VCaP (cell line): ENCODE data around the gene INSYN1.

Experiments used
- H3K27ac ChIP-seq: fragments of 450-650 bp; 2 replicates; pipeline ENCODE4 v1.5.1; 2017
- CTCF ChIP-seq: fragments of 450-650 bp; conservative IDR thresholded peaks from 2 replicates; pipeline ENCODE4 v1.5.1; 2017; ENCODE audit warnings: mild to moderate bottlenecking, moderate library complexity

The INSYN1 gene

GRCh38 chr15:73746883-73747282 lies 6.3 kb downstream of the INSYN1 start:
- H3K27ac ChIP-seq: no peak overlapping the region
- no peak for TF ChIP-seq CTCF

GRCh38 chr15:73746261-73746660 lies 6.9 kb downstream of the INSYN1 start:
- TF ChIP-seq CTCF: no peak
- no peak overlapping the region for H3K27ac ChIP-seq

- no peak for TF ChIP-seq CTCF
- no peak overlapping the region for H3K27ac ChIP-seq
These were observed 8.1 kb downstream of the INSYN1 start for GRCh38 chr15:73745073-73745472.

- TF ChIP-seq CTCF: no peak
- H3K27ac ChIP-seq: no peak overlapping the region
These were observed 8.9 kb downstream of the INSYN1 start for GRCh38 chr15:73744293-73744692.

GRCh38 chr15:73741321-73741836 lies 11.8 kb downstream of the INSYN1 start:
- no peak overlapping the region for H3K27ac ChIP-seq
- no peak for TF ChIP-seq CTCF

- no peak overlapping the region for H3K27ac ChIP-seq
- no peak for TF ChIP-seq CTCF
These were observed 12.8 kb downstream of the INSYN1 start for GRCh38 chr15:73740152-73741048.

GRCh38 chr15:73737535-73737934 lies 15.6 kb downstream of the INSYN1 start:
- TF ChIP-seq CTCF: no peak
- no peak overlapping the region for H3K27ac ChIP-seq
